Astrocyte of the spinal cord (primary cell): Measurements from ENCODE around the gene LRRC4C.
A peak's percentile ranks its signal among the peaks of the same experiment; 100 is the strongest.

Source experiments
- DNase-seq: peaks from one replicate; pipeline ENCODE4 v3.0.0; 2011; ENCODE audit warnings: low read depth, low spot score
- H3K4me3 ChIP-seq: 2 replicates; pipeline ENCODE4 v1.5.1; 2011; ENCODE audit warnings: low read depth, mild to moderate bottlenecking, low read length, moderate library complexity
- CTCF ChIP-seq: IDR thresholded peaks from 2 replicates; pipeline ENCODE4 v1.5.1; 2012; ENCODE audit warnings: low read depth, mild to moderate bottlenecking, low read length, inconsistent platforms
- in situ Hi-C: cut with HindIII; loops from 2 replicates; pipeline ENCODE4 v1.10.0; 2017; ENCODE audit warnings: low sequenced_read_pairs

The LRRC4C gene

GRCh38 chr11:40827116-40827515, 632.3 kb downstream of the LRRC4C start:
- H3K4me3 ChIP-seq, result no peak overlapping the region
- in situ Hi-C loops, result no loop called here
- TF ChIP-seq CTCF, result no peak
- DNase-seq, result no peak

GRCh38 chr11:40826601-40827000, 632.9 kb downstream of the LRRC4C start:
- no peak for TF ChIP-seq CTCF
- DNase-seq, result no peak
- in situ Hi-C loops, result no loop called here
- H3K4me3 ChIP-seq, result no peak overlapping the region

GRCh38 chr11:40825201-40825834, 634.1 kb downstream of the LRRC4C start:
- TF ChIP-seq CTCF, result no peak
- H3K4me3 ChIP-seq, result no peak overlapping the region
- DNase-seq, result no peak
- in situ Hi-C loops, result no loop called here

GRCh38 chr11:40819230-40819629, 640.2 kb downstream of the LRRC4C start:
- in situ Hi-C loops, result no loop called here
- no peak for DNase-seq
- TF ChIP-seq CTCF, result no peak
- H3K4me3 ChIP-seq, result no peak overlapping the region

GRCh38 chr11:40816976-40817375, 642.5 kb downstream of the LRRC4C start:
- no peak overlapping the region for H3K4me3 ChIP-seq
- TF ChIP-seq CTCF, result no peak
- in situ Hi-C loops, result no loop called here
- DNase-seq, result no peak

GRCh38 chr11:40797981-40798380, 661.5 kb downstream of the LRRC4C start:
- no peak for TF ChIP-seq CTCF
- DNase-seq, result peak; percentile 31
- in situ Hi-C loops, result no loop called here
- H3K4me3 ChIP-seq, result no peak overlapping the region
